OCI-M2 (cell line): ENCODE results near the gene KLF17.

Experiments used
- DNase-seq: peaks from one replicate; lab custom pipeline; 2025; ENCODE audit not compliant: unreplicated experiment; lab: John Stamatoyannopoulos, UW

Gene KLF17

DNA sequence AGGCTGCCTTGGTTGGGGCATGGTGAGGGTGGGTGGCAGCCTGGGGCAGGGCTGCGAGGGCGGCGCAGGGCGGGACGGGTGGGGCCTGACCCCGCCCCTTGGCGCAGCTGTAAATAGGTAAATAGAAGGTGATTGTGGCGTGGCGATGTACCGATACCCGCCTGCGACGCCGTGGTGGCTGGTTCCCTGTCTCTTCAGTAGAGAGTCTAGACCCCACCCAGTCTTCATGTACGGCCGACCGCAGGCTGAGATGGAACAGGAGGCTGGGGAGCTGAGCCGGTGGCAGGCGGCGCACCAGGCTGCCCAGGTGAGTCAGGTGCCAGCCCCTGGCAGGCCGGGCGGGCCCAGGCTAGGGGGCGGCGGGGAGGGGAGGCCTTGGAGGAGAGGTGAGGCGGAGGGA is at the start of gene KLF17:
Gene KLF17, plus strand, starts transcription at position 140 of the 400 bp plus-strand sequence. Its CDS starts 87 bp downstream, at position 227.
- DNase-seq = no peak

DNA sequence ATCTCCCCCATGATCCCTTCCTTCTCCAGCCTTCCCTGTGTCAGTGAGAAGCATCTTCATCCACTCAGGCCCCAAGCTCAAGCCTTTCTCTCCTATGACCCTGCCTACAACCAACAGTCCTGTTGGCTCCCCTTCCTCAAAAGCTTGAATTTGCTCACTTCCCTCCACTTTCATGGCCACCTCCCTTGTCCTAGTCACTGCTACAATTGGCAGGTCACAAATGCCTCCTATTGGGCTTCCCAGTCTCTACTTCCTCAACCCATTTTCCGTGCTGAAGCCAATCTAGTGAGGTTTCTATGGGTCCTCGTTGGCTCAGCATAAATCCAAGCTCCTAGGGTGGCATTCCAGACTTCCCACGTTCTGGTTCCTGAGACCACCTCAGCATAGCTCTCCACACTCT is 47.2 kb upstream of the KLF17 start:
- no peak for DNase-seq

DNA sequence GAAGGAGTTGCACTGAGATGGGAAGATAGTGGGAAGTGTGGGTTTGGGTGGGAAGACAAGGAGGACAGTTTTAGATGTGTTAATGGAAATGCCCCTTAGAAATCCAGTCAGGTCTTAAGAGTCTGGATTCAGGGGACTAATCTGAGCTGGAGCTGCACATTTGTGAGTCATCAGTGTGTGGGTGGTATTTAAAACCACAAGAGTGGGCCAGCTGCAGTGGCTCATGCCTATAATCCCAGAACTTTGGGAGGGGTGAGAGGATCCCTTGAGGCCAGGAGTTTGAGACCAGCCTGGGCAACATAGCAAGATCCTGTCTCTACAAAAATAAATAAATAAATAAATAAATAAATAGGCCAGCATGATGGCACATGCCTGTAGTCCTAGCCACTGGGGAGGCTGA is 46.4 kb upstream of the KLF17 start:
- no peak for DNase-seq

DNA sequence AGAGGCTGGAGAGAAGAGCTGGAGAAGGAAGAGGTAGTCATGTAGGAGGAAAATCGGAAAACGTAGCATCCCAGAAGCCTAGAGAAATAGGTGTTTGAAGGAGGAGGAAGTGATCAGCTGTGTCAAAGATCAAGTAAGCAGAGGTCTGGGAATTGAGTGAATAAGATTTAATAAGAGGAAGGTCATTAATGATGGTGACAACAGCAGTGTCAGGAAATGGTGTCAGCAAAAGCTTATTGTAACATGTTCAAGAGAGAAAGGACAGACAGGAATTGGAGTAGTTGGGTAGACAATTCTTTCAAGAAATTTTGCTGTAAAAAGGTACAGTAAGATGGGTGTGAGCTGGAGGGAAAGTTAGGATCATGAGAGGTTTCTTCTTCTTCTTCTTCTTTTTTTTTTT is 45.8 kb upstream of the KLF17 start:
- DNase-seq = no peak

DNA sequence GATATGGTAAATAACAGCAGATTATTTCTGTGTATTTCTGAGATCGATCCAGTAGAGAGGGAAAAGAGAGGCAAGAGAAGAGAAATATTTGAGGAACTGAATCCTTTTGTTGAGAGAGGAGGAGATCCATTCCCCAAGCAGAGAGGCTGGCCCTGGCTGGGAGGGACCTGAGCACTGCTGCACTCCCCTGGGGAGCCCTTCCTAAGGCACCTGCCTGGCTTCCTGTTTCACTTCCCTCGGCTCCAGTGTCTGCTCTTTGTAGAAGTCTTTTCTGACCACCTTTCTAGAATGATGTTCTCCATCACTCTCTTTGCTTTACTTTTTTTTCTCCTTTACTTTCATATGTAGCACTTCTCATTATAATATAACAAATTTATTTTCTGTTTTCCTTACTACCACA is 45.1 kb upstream of the KLF17 start:
- DNase-seq = no peak

DNA sequence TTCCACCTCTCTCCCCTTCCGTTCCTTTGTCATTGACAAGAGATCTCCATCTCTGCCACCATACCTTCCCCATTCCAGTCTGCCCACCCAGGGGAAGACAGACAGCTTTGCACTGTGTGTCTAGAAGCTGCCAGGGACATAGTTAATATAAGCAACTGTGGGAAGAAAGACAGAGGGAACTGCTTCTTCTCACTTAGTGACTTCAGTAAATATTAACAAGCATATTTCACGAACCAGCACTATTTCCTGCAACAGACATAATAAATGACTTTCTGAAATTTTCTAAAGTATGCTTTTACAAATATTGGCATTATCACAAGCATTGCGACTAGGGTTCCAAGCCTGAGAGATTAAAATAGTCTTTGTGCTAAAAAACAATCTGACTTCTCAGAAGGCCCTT is 44.2 kb upstream of the KLF17 start:
- no peak for DNase-seq

DNA sequence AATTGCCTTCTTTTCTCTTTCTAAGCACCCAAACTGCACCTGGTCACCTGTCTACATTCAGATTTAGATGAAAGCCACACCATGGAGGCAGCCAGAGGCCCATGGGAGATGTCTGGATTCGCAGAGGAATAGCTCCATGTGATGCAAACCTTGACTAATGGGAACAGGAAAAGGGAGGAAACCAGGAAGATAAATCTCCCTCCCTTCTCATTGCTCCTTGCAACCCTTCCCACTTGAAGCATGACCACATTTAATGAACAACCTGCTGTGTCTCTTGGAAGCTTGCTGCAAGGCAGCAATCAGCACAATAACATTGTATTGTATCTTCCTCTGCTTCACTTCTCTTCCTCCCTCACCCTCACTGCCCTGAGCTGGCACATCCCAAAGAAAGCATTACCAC is 42.6 kb upstream of the KLF17 start:
- DNase-seq = no peak

DNA sequence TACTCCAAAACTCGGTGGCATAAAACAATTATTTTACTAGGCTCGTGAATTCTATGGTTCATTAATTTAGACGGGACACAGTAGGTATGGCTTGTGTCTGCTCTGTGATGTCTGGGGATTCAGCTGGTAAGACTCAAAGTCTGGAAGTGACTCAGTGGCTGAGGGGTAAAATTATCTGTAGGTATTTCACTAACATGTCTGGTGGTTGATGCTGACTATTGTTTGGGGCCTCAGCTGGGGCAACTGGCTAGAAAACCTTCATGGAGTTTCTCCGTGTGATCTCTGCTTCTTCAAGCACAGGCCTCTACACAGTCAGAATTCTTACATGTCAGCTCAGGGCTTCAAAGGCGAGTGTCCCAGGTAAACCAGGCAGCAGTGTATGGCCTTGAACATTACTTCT is 41.2 kb upstream of the KLF17 start:
- no peak for DNase-seq

- DNase-seq = no peak
Measured at GRCh38 chr1:44078104-44078503, 40.5 kb upstream of the KLF17 start.

DNA sequence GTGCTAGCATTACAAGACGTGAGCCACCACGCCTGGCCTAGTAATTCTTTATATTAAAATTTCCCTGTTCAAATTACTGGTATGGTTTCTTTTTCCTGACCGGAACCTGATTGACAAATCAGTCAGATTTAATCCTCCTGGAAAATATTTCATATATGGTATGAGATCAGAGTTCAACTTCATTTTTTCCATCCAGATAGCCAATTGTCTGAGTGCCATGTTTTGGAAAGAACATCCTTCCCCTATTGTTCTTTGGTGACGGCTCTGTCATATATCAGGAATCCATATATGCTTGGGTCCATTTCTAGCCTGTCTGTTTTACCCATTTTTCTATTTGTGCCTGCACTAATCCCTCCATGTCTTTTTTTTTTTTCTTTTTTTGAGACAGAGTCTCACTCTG is 39.1 kb upstream of the KLF17 start:
- no peak for DNase-seq

GRCh38 chr1:44084998-44085675 is 33.5 kb upstream of the KLF17 start:
- DNase-seq = no peak

GRCh38 chr1:44086692-44087474 is 31.7 kb upstream of the KLF17 start:
- DNase-seq = no peak

- no peak for DNase-seq
Measured at GRCh38 chr1:44089371-44090048, 29.1 kb upstream of the KLF17 start.

DNA sequence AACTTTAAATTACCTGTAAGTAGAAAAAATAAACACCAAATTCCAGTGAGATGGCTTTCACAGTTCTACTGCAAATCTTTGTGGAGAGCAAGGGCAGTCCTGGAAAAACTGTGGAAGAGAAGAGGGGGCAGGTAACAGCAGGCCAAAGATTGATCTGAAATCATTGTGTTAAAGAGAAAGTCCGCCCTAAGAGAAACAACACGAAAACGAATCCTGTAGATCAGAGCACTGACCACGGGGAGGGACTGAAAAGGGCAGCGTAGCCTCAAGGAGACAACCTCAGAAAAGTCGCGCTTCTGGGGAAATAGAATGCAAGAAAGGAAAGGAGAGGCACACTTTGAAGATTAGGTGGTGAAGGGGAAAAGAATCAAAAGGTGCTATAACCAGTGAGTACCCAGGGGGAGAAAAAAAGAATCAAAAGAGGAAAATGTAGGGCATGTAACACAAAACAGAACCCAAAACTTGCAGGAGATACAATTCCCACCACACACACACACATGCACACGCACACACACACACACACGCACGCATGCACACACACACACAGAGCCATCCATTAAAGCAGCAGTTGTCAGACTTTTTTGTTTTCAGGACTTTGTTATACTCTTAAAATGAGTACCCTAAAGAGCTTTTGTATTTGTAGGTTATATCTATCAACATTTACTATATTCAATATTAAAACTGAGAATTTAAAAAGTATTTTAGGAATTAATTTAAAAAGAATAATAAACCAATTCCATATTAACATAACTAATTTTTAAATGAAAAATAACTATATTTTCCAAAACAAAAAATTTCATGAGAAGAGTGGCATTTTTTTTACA is 28.0 kb upstream of the KLF17 start:
- no peak for DNase-seq

DNA sequence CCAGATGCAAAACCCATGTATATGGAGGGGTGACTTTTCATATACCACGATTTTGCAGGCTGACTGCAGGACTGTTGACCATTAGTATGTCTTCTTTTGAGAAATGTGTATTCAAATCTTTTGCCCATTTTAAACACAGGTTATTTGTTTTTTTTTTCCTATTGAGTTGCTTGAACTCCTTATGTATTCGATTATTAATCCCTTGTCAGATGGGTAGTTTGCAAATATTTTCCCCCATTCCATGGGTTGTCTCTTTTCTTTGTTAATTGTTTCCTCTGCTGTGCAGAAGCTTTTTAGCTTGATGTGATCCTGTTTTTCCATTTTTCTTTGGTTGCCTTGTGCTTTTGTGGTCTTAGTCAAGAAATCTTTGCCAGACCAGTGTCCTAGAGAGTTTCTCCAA is 24.6 kb upstream of the KLF17 start:
- DNase-seq = no peak

DNA sequence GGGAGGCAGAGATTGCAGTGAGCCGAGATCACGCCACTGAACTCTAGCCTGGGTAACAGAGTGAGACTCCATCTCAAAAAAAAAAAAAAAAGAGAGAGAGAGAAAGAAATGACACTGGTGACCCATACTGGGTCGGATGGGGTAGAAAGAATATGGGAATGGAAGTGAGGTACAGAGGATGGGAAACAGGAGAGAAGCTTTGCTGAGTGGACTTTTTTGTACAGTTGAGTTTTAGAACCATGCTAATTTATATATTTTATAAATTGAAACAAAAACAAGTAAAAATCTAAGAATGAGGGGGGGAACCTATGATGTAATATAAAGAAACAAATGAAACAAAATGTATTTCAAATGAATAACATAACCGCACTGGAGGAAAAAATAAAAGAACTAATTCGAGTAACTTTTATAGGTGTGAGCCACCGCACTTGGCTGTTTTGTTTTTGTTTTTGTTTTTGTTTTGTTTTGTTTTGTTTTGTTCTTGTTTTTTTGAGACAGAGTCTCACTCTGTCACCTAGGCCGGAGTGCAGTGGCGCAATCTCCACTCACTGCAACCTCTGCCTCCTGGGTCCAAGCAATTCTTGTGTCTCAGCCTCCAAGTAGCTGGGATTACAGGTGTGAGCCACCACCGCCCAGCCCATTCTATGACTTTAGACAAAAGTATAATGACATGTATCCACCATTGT is 18.3 kb upstream of the KLF17 start:
- DNase-seq = no peak

GRCh38 chr1:44101328-44101727 is 17.3 kb upstream of the KLF17 start:
- no peak for DNase-seq

DNA sequence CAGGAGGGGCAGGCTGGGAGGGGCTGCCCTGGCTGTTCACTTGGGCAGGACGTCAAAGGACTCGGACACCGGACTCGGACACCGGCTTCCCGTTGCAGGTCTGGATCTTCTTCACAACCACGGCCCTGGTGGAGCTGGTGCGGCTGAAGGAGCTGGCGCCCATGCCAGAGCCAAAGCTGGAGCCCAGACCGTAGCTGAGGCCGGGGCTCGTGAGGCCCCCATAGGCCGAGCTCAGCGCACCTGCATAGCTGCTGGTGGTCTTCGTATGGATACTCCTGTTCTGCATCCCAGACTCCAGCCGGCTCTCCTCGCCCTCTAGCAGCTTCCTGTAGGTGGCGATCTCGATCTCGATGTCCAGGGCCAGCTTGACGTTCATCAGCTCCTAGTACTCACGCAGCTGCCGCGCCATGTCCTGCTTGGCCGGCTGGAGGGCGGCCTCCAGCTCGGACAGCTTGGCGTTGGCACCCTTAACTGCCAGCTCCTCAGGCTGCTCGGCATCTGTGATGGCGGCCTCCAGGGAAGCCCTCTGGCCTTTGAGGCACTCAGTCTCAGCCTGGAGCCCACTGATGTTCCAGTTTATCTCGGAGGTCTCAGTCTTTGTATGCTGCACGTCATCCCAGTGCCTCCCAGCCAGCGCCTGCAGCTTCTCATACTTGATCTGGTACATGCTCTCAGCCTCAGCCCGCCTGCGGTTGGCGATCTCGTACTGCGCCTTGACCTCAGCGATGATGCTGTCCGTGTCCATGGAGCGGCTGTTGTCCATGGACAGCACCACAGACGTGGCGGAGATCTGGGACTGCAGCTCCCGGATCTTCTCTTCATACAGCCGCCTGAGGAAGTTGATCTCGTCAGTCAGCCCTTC is 15.1 kb upstream of the KLF17 start:
- no peak for DNase-seq

GRCh38 chr1:44105810-44106209 is 12.8 kb upstream of the KLF17 start:
- no peak for DNase-seq

DNA sequence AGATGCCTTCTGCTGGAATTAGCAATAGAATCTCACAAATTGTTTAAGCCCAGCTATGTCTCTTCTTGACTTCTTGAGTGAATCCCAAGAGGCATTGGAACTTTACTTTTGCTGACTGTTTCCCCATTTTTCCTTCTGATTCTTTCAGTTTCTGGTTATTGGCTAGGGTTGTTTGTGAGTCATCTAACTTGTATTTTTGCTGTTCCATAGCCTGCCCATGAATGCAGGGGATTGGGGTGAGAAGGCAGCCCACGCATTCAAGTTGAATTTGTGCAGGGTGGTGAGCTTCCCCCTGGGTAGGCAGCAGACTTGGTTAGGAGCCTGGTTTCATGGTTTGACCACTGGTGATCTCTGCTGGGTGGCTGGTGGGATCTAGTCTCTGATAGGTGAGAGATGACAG is 10.4 kb upstream of the KLF17 start:
- no peak for DNase-seq
